Skeletal muscle tissue (tissue), 4 donors: Measurements from ENCODE around the gene WRAP73. TPM values are rescaled to one million over a fixed set of nuclear protein-coding genes. Genes with fewer than 3 reads are reported as not detected.

Source experiments
- H3K27ac ChIP-seq: one replicate; pipeline ENCODE4 v1.7.0; 2013; ENCODE audit warnings: mild to moderate bottlenecking, low read depth, low read length, inconsistent platforms
- H3K27me3 ChIP-seq, 3 donors: one replicate each; pipeline ENCODE4 v1.7.0; 2013; ENCODE audit warnings: low read length in 3 of 3; ENCODE audit not compliant: control insufficient read depth in 3 of 3, insufficient read depth in 3 of 3
- H3K36me3 ChIP-seq, 3 donors: one replicate each; pipeline ENCODE4 v1.7.0; 2013; ENCODE audit warnings: low read length in 3 of 3; ENCODE audit not compliant: control insufficient read depth in 3 of 3, insufficient read depth in 3 of 3
- H3K4me1 ChIP-seq, 3 donors: one replicate each; pipeline ENCODE4 v1.7.0; 2013; ENCODE audit warnings: low read length in 3 of 3, mild to moderate bottlenecking in 3 of 3; ENCODE audit not compliant: control insufficient read depth in 3 of 3, insufficient read depth in 3 of 3
- H3K4me3 ChIP-seq, 3 donors: one replicate each; pipeline ENCODE4 v1.7.0; 2013; ENCODE audit warnings: low read length in 3 of 3
- H3K9ac ChIP-seq, 3 donors: one replicate each; pipeline ENCODE4 v1.7.0; 2013; ENCODE audit warnings: low read length in 3 of 3, mild to moderate bottlenecking in 3 of 3, moderate library complexity in 2 of 3, low read depth in 1 of 3
- H3K9me3 ChIP-seq, 3 donors: one replicate each; pipeline ENCODE4 v1.7.0; 2013; ENCODE audit warnings: low read length in 3 of 3; ENCODE audit not compliant: control insufficient read depth in 3 of 3
- total RNA-seq: library from RNA; depleted of rRNA; stranded (reverse); fragments of >200 nt; gene quantifications from one replicate; pipeline ENCODE4 v1.2.3, GENCODE V29; 2014
- donor health status: Osteomylitis.

WRAP73 gene
- total RNA-seq, 1 donor from 2014 or later: 13.0 TPM

DNA sequence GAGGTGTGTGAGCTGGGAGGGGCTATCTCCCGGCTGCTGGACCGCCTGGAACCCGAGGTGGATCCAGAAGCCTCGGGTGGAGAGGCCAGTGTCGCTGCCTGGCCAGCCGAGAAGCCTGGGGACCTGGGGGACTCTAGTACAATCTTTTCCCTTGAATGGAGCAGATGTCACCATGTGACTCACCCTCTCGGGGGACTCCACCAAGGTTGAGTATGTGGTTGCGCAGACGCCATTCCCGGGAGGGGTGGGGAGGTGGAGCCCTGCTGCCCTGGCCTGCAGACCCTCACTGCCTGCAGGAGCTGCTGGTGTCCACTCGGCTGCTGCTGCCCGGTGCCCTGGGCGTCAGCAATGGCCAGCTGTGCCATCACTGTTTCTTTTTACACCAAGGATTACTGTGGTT lies 42.7 kb upstream of the WRAP73 start:
- Histone ChIP-seq H3K27me3 (peaks cover 13 to 34% (median 30%) of the 10 kb centered on the region in 3 donors), H3K27ac (no peak overlapping the region), H3K9me3 (no peaks in the 10 kb centered on the region), H3K4me1 (peaks cover 3 to 7% (median 7%) of the 10 kb centered on the region in 3 donors), H3K4me3 (no peak overlapping the region), H3K36me3 (no peaks in the 10 kb centered on the region), H3K9ac (no peak overlapping the region)

DNA sequence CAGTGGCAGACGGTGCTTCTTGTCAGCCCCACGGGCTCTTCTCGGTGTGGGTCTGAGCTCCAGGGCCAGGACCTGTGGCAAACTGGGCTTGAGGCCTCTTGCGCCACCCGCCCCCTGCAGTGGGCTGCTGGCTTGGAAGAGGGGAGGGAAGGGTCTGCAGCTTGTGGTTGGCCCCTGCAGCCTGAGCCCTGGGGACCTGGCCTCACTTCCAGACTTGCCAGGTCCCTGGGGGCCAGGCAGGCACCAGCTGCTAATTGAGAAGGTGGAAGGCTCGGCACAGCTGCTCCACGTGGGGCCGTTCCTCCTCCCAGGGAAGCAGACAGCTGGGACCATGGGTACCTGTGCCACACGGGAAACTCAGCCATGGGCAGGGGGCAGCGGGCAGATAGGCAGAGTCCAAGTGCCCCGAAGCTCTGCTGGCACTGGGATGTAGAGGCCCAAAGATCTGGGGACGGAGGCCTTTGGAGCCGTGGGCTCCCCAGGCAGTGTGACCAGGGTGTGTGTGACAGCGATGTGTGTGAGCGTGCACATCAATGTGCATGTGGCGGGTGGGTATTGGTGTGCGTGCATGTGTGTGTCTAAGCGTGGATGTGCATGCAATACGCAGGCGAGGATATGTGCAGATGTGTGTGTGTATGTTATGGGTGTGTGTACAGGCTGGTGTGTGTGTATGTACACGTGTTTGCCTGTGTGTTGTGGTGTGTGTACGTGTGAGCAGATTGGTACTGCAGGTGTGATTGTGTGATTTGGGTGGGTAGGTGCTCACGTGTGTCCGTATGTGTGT lies 41.7 kb upstream of the WRAP73 start:
- peaks cover 10 to 29% (median 25%) of the 10 kb centered on the region in 3 donors for H3K27me3 ChIP-seq

DNA sequence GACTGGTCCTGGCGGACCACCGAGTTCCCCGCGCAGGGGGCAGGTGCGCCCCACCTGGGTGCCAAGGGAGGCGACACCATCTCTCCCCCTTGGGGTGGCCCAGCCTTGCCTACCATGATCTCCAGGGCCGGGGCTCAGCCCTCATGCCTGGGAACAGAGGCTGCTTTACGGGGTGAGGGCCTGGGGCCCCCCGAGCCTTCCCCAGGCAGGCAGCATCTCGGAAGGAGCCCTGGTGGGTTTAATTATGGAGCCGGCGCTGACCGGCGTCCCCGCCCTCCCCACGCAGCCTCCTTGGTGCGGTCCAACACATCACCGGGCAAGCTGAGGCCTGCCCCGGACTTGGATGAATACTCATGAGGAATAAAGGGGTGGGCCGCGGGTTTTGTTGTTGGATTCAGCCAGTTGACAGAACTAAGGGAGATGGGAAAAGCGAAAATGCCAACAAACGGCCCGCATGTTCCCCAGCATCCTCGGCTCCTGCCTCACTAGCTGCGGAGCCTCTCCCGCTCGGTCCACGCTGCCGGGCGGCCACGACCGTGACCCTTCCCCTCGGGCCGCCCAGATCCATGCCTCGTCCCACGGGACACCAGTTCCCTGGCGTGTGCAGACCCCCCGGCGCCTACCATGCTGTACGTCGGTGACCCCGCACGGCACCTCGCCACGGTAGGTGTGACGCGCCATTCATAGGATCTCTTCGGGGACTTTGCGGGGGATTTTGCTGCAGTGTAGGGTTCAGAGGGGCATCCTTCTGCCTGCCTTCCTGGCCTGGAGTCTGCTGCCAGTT lies 40.6 kb upstream of the WRAP73 start:
- no peaks in the 10 kb centered on the region for H3K9me3 ChIP-seq
- peaks cover 0 to 19% (median 18%) of the 10 kb centered on the region in 3 donors for H3K27me3 ChIP-seq
- H3K9ac ChIP-seq: no peak overlapping the region
- no peaks in the 10 kb centered on the region for H3K36me3 ChIP-seq
- no peak overlapping the region for H3K4me3 ChIP-seq
- no peak overlapping the region for H3K27ac ChIP-seq
- peaks cover 1 to 2% (median 2%) of the 10 kb centered on the region in 3 donors for H3K4me1 ChIP-seq

More for the DNA sequence above, 41.7 kb upstream of the WRAP73 start:
- H3K4me1 ChIP-seq: peaks cover 3 to 7% (median 7%) of the 10 kb centered on the region in 3 donors
- no peak overlapping the region for H3K4me3 ChIP-seq
- H3K27ac ChIP-seq: no peak overlapping the region
- no peaks in the 10 kb centered on the region for H3K9me3 ChIP-seq
- H3K9ac ChIP-seq: no peak overlapping the region
- no peaks in the 10 kb centered on the region for H3K36me3 ChIP-seq

DNA sequence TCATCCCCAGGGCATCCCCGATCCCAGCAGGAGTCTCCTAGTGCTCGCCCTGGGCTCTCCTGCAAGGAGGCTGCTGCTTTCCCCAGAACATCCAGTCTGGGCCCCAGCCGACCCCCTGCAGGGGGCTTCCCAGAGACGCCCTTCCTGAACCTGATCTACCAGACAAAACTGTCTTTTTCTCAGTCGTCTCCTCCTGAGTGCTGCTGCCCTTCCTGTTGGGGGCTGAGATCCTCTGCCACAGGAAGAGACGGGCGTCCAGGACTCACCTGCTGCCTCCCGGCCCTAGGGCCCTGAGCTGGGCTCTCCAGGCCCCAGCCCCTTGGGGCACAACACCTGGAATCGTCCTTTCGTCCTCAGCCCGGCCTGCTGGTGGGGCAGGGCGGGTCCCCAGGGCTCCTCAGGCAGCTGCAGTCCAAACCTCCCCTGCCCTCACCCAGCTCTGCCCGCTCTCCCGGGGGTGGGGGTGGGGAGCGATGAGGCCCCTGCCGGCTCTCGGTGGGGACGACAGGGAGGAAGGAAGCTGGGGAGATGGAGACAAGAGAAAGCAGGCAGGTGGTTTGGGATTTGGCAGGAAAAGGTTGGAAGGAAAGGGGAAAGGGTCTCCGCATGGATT lies 39.3 kb upstream of the WRAP73 start:
- Histone ChIP-seq H3K36me3 (no peaks in the 10 kb centered on the region), H3K9me3 (no peaks in the 10 kb centered on the region), H3K4me1 (no peaks in the 10 kb centered on the region), H3K27me3 (peaks cover 4 to 21% (median 18%) of the 10 kb centered on the region in 3 donors), H3K27ac (no peak overlapping the region), H3K4me3 (no peak overlapping the region), H3K9ac (no peak overlapping the region)

DNA sequence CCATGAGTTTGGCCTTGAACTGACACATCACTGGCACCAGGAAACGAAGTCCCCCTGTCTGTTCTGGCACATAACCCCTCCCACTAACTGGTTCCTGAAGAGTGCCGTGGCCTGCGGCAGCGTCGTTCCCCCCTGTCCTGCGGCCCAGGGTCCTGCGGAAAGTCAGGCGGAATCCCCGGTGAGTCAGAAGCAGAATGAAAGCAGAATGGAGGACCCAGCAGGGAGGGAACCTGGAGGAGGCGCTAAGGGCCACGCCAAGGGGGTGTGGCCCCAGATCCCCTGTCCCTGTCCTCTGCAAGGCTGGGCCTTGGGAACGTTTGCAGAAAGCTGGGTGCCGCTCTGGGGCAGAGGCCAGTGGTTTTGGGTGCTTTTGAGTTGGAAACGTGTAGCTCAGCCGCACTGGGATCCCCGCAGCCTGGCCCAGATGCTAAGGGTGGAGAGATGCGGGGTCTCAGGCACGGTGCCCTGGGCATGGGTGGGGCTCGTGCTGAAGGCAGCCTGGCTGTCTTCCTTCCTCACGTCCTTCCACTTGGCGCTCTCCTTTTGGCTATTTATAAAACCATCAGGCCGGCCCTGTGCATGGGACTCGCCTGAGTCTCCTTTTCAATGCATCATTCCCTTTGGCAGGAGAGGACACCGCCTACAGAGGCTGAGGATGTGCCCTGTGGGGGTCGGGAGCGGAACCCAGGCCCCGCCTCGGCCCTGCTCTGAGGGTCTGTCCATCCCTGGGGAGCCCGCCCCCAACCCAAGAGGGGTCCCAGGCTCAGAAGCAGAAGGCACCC lies 38.6 kb upstream of the WRAP73 start:
- H3K4me1 ChIP-seq: no peaks in the 10 kb centered on the region
- H3K9me3 ChIP-seq: no peaks in the 10 kb centered on the region
- no peak overlapping the region for H3K4me3 ChIP-seq
- no peaks in the 10 kb centered on the region for H3K36me3 ChIP-seq
- H3K27me3 ChIP-seq: peaks cover 5 to 21% (median 18%) of the 10 kb centered on the region in 3 donors
- H3K27ac ChIP-seq: no peak overlapping the region
- no peak overlapping the region for H3K9ac ChIP-seq

DNA sequence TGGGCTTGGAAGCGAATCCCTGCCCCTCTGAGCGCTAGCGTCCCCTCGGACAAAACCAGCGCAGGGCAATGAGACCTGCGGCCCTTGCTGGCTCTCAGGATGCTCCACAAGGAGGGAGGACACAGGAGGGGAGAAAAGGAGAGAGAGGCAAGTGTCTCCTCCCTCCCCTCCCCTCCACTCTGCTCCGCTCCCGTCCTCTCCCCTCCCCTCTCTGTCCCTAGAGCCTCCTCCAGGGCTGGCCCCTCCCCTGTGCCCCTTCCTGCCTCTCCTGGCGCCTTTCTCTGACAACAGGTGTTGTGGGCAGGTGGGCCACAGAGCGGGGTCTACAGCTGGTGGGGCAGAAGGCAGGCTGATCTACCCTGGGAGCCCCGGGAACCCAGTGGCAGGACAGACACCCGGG lies 37.6 kb upstream of the WRAP73 start:
- no peak overlapping the region for H3K9ac ChIP-seq
- no peaks in the 10 kb centered on the region for H3K36me3 ChIP-seq
- peaks cover 7 to 21% (median 12%) of the 10 kb centered on the region in 3 donors for H3K27me3 ChIP-seq
- no peaks in the 10 kb centered on the region for H3K9me3 ChIP-seq
- H3K4me3 ChIP-seq: no peak overlapping the region
- no peaks in the 10 kb centered on the region for H3K4me1 ChIP-seq
- no peak overlapping the region for H3K27ac ChIP-seq

DNA sequence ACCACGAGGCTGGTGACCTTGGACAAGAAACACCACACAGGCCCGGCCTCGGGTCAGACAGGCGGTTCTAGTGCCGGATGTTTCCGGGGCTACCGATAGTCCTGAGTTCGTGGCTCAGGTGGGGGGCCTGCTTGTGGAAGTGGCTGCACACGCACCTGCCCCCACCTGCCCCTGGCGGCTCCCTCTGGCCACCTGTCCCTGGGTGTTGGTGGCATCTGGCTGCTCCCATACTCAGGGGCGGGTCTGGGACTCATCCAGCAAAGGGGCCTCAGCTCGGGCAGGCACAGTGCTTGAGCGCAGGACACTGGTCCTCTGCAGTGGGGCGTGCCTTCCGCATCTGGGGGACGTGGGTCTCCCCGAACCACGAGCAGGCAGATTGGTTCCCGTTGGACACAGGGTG lies 36.0 kb upstream of the WRAP73 start:
- Histone ChIP-seq H3K27ac (no peak overlapping the region), H3K36me3 (no peaks in the 10 kb centered on the region), H3K27me3 (peaks cover 5 to 20% (median 7%) of the 10 kb centered on the region in 3 donors), H3K9me3 (no peaks in the 10 kb centered on the region), H3K9ac (no peak overlapping the region), H3K4me1 (no peaks in the 10 kb centered on the region), H3K4me3 (no peak overlapping the region)

DNA sequence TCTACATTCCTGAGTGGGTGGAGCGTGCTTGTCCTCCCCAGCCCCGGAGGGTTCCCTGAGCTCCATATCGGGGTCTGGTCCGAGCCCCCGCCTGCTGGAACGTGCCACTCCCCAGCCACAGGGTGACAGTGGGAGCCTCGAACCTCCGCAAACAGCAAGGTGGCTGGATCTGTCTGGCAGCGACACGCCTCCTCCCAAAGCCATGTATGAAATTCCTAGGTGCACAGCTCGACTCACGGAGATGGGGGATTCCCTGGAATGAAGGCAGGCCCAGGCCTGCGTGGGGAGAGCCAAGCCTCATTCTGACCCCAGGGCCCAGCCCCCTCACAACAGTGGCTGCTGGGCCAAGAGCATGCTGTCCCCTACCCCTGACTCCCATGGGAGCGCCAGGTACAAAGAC lies 35.3 kb upstream of the WRAP73 start:
- Histone ChIP-seq H3K27ac (no peak overlapping the region), H3K36me3 (no peaks in the 10 kb centered on the region), H3K9me3 (no peaks in the 10 kb centered on the region), H3K4me1 (no peaks in the 10 kb centered on the region), H3K4me3 (no peak overlapping the region), H3K27me3 (peaks cover 7 to 20% (median 7%) of the 10 kb centered on the region in 3 donors), H3K9ac (no peak overlapping the region)

DNA sequence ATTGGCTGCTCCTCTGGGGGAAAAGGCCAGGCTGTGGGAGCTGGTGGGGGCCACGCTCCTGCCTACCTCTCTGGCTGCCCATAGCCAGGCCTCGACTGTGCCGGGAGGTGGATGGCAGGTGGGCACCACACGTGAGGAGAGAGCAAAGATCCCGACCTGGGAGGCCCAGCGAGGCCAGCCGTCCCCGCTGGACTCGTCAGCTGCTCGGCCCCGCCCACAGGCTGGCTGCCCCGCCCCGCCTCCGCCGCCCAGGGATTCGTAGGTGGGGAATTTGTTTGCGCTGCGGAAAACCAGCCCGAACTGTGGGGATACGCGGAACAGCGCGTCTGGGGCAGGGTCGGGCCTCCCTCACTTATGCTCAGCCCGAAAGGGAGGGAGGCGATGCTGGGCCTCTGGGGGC lies 34.1 kb upstream of the WRAP73 start:
- H3K27me3 ChIP-seq: peaks cover 7 to 21% (median 11%) of the 10 kb centered on the region in 3 donors
- no peak overlapping the region for H3K4me3 ChIP-seq
- H3K36me3 ChIP-seq: no peaks in the 10 kb centered on the region

More for the DNA sequence above, 34.1 kb upstream of the WRAP73 start:
- Histone ChIP-seq H3K27ac (no peak overlapping the region), H3K4me1 (no peaks in the 10 kb centered on the region), H3K9ac (no peak overlapping the region), H3K9me3 (no peaks in the 10 kb centered on the region)
